OCI-M2 (cell line): ENCODE results near the gene FBXL15.
A peak's percentile ranks its signal among the peaks of the same experiment; 100 is the strongest.

ENCODE experiments used
- DNase-seq: peaks from one replicate; lab custom pipeline; 2025; ENCODE audit not compliant: unreplicated experiment; lab: John Stamatoyannopoulos, UW

The FBXL15 gene

GRCh38 chr10:102424916-102425315, 4.3 kb downstream of the FBXL15 start:
- DNase-seq, result no peak

GRCh38 chr10:102425444-102425843, 4.8 kb downstream of the FBXL15 start:
- no peak for DNase-seq

- DNase-seq, result no peak
Measured at GRCh38 chr10:102426803-102427287, 6.2 kb downstream of the FBXL15 start.

DNA sequence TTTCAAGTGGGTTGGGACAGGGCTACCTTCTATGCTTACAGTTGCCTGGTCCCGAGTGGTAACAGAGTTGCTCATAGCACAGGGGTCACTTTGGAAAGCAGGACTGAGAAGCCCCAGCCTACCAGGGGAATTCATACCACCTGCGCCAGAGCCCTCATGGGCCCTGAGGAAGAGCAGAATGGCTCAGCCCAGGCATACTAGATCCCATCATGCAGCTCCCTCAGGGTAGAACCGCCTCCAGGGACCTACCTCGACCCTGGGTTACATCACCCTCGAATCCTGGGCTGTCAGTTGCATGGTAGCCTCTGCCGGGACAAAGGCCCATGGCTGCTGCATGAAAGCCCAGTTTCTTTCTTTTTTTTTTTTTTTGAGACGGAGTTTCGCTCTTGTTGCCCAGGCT, 8.8 kb downstream of the FBXL15 start:
- no peak for DNase-seq

DNA sequence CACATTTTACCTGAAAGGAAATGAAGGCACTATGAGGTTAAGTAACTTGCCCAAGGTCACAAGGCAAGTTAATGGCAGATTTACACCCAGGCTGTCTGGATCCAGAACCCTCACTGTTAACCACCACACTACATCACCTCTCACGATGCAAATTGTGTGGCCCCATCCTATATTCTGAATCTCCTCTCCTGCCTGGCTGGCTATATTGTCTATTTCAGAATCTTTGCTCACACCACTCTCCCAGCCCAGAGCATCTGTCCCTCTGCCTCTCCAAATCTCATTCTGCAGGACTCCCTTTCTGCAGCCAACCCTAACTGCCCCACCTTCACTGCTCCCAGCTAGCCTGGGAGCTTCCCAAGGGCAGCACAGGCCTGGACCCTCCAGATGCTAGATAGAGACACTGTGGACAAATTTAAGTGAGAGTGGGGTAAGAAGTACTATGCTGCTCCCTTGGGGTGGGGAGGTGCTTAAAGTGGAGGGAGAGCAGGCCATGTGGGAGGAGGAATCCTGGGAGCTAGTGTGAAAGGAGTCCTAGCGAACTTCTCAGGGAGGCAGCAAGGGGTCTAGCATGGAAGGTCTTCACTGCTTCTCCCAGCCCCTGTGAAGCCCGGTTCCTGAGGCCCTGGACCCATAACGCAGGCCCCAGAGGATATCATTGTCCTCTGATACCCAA, 11.0 kb downstream of the FBXL15 start:
- DNase-seq, result no peak

- DNase-seq, result peak; percentile 95
Measured at GRCh38 chr10:102432162-102432950, 11.7 kb downstream of the FBXL15 start, which contains the start of gene CUEDC2. Gene CUEDC2, minus strand, starts transcription at chr10:102432574. Its CDS starts 7,386 bp downstream, at chr10:102425188.

DNA sequence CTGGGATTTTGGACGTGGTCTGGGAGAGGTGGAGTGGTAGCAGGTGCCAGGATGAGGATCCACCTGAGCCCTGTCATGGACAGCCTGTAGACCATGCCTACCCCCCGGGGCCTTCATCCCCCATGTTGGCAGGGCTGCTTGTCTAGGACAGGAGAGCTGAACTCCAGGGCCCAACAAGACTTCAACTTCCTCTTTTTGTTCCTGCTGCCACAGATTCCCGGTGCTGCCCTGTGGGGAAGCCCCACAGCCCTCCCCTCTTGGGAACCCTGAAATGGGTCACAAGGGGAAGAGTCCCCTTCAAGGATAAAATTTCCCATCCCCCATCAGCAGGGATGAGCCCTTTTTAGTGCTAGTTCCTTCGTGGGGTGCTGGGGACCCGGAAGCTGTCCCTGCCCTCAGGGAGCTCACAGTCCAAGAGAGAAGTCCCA, 13.0 kb downstream of the FBXL15 start:
- no peak for DNase-seq

- DNase-seq, result no peak
Measured at GRCh38 chr10:102434394-102435132, 13.9 kb downstream of the FBXL15 start.

DNA sequence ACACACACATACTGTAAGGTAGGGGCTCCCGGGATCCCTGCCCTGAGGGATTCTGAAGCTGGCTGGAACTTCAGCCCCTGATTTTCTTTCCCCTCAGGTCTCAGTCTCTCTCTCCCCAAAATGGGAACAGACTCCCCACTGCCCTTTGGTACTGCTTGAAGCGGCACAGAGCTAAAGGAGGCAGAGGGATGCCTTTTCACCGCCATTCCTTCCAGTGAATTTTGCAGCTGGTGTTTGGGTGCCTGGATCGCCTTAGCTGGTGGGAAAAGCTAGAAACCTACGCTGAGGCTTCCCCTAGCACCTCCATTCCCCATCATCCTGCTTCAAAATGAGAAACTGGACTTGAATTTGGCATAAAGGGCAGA, 14.5 kb downstream of the FBXL15 start:
- DNase-seq, result no peak

- DNase-seq, result no peak
Measured at GRCh38 chr10:102435529-102436233, 15.0 kb downstream of the FBXL15 start.

- no peak for DNase-seq
Measured at GRCh38 chr10:102436312-102436711, 15.7 kb downstream of the FBXL15 start.

- DNase-seq, result no peak
Measured at GRCh38 chr10:102437515-102437914, 16.9 kb downstream of the FBXL15 start.

- no peak for DNase-seq
Measured at GRCh38 chr10:102438374-102438773, 17.7 kb downstream of the FBXL15 start.

DNA sequence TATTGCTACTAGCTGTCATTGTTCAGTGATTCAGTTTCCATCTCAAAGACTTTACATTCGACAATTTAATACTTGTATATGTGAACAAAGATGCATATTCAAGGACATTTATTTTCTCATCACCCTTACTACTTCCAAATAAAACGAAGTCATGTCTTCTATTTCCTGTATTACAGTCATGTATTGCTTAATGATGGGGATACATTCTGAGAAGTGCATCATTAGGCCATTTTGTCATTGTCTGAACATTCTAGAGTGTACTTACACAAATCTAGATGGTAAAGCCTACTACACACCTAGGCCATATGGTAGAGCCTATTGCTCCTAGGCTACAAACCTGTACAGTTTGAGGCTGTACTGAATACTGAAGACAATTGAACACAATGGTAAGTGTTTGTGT, 24.2 kb downstream of the FBXL15 start:
- no peak for DNase-seq

GRCh38 chr10:102449321-102450123, 28.9 kb downstream of the FBXL15 start:
- DNase-seq, result peak; percentile 49

DNA sequence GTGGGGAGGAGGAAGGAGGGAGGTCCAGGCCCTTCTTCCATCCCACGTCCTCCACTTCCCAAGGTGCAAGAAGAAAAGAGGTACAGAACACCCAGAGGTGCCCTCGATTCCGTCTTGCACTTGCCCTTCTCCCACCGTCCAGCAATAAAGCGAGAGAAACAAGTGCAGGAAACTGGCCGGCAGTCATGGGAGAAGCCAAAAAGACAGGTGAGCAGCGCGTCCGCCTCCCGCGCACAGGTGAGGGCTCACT, 29.4 kb downstream of the FBXL15 start:
- no peak for DNase-seq

- no peak for DNase-seq
Measured at GRCh38 chr10:102450374-102451104, 29.9 kb downstream of the FBXL15 start.

DNA sequence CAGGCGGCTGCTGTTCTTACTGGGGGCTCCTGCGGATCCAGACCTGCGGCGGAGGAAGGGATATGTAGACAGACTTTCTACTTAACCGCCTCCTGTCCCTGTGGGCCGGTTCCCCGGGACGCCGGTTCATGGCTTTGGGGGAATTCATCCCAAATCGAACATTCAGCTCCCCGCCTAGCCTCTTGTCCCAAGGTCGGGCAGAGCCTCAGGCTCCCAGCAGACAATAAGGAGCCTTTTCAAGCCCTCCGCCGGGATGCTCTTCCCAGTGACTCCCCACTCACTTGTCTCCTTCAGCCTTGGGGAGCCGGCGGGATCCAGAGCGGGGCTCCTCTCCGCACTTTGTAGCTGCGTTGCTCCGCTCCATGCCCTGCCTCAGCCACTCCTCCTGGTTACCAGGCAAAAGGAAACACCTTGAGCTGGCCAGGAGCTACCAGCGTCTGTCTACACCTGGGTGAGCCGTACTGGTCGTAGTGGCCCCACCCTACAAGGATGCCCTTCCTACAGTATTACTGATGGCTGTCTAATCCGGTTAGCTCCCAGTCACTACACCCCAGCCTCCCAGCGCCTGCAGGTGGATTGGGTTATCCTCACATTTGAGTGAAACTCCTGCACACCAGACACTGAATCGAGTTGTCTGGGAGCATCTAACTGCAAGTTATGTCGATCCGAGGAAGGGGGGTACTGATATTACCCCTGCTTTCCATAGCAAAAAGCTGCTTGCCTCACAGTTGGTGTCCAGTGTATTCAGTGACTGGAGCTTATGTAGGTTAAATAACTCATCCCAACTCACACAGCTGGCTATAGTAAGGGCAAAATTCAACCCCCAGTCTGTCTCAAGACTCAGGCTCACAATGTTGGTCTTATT, 30.7 kb downstream of the FBXL15 start, which contains the start of gene C10orf95:
Gene C10orf95, minus strand, starts transcription at position 439 of the 865 bp plus-strand sequence. CDS start 450 bp downstream, outside the sequence.
- no peak for DNase-seq
